ENCODE measurements around the gene MAP1B.

The MAP1B gene

DNA sequence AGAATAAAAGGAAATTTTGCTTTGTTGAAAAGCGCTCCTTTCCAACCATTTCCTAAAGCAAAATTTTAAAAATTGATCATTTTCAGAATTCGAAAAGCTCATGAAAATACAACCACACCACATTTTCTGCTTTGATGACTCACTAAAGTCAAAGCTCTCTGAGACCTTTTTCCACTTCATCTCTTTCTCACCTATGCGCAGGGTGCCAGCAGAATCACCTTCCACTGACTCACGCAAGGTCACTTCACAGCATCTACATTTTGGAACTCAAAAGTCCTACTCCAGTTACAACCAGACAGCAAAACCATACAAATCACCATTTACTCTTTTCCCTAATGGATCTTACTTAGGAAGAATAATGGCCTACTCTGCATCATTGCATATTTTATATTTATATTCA, 106.2 kb downstream of the MAP1B start:
- TF ChIP-seq, protein P1, sequence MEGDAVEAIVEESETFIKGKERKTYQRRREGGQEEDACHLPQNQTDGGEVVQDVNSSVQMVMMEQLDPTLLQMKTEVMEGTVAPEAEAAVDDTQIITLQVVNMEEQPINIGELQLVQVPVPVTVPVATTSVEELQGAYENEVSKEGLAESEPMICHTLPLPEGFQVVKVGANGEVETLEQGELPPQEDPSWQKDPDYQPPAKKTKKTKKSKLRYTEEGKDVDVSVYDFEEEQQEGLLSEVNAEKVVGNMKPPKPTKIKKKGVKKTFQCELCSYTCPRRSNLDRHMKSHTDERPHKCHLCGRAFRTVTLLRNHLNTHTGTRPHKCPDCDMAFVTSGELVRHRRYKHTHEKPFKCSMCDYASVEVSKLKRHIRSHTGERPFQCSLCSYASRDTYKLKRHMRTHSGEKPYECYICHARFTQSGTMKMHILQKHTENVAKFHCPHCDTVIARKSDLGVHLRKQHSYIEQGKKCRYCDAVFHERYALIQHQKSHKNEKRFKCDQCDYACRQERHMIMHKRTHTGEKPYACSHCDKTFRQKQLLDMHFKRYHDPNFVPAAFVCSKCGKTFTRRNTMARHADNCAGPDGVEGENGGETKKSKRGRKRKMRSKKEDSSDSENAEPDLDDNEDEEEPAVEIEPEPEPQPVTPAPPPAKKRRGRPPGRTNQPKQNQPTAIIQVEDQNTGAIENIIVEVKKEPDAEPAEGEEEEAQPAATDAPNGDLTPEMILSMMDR (IDR thresholded peaks at IDR 0.05): no peak
- Histone ChIP-seq H3K4me3 (no peak overlapping the region), H3K36me3 (peaks cover 2 to 19% (median 18%) of the 10 kb centered on the region in 3 donors), H3K27ac (no peak overlapping the region), H3K27me3 (no peaks in the 10 kb centered on the region), H3K9me3 (no peaks in the 10 kb centered on the region), H3K4me1 (peaks cover 0 to 27% (median 18%) of the 10 kb centered on the region in 4 donors)
- intact Hi-C loops (cut with DNase I; ENCODE audit: low total_unique reads): no loop called here
- no peak for DNase-seq

DNA sequence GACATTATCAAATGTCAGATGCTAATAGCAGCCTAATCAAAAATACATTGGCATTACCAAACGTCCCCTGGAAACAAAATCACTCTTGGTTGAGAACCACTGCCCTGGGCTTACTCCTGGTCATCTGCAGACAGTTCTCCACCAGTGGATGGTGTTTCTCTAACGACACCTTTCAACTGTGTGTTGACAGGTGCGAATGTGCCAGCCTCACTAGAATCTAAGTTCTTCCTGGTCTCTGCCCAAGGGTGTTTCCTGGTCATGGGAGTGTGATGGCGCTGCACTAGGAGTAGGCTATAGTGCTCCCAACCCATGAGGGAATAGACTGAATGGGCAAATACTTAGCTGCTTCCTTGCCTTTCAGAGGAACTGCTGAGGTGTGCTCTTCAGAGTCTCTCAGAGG, 106.9 kb downstream of the MAP1B start:
- Histone ChIP-seq H3K27ac (no peak overlapping the region), H3K36me3 (peaks cover 2 to 19% (median 18%) of the 10 kb centered on the region in 3 donors), H3K27me3 (no peaks in the 10 kb centered on the region), H3K9me3 (no peaks in the 10 kb centered on the region), H3K4me1 (peaks cover 0 to 25% (median 18%) of the 10 kb centered on the region in 4 donors), H3K4me3 (no peak overlapping the region)
- DNase-seq: no peak
- TF ChIP-seq, protein P1 (IDR thresholded peaks at IDR 0.05): no peak
- intact Hi-C loops (cut with DNase I; ENCODE audit: low total_unique reads): no loop called here

DNA sequence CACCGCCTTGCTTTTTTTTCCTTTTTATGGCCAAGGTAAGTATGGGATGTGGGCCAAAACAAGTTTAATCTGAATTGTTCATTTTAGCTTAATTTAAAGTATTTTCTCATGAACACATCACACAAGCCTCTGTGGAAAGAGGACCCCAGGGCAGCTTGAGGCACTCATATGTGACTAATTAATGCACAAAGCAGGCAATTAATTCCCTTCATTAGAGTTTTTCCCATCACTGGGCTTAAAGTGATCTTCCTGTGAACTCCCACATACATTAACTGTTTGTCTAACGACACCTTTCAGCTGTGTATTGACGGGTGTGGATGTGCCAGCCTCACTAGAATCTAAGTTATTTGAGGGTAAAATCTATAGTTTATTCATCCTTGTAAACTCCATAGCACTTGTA, 109.5 kb downstream of the MAP1B start:
- no peak for DNase-seq
- peaks cover 21 to 41% (median 40%) of the 10 kb centered on the region in 3 donors for H3K36me3 ChIP-seq
- peaks cover 0 to under 1% (median 0%) of the 10 kb centered on the region in 4 donors for H3K4me1 ChIP-seq
- TF ChIP-seq, protein P1 (IDR thresholded peaks at IDR 0.05): no peak
- H3K27me3 ChIP-seq: no peaks in the 10 kb centered on the region
- H3K9me3 ChIP-seq: no peaks in the 10 kb centered on the region
- intact Hi-C loops (cut with DNase I; ENCODE audit: low total_unique reads): no loop called here
- no peak overlapping the region for H3K27ac ChIP-seq
- H3K4me3 ChIP-seq: no peak overlapping the region

DNA sequence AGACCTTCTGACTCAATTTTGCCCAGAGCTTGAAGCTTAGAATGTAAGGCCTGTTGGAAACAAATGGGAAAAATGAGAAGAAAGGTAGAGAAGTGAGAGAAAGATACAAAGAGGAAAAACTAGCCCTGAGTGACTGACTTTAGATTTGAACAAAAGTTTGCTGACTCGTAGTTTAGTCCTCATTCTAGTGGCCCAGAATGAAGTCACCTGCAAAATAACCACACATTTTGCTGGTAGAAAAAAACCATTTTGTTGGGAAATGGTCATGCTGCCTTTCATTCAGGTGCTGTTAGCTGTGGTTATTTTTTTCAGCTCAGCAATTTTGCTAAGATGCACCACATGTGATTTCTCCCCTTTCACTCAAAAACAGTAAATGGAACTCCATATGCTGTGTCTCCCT, 113.8 kb downstream of the MAP1B start:
- peaks cover 26 to 80% (median 71%) of the 10 kb centered on the region in 3 donors for H3K36me3 ChIP-seq
- H3K4me1 ChIP-seq: peaks cover 0 to 10% (median 0%) of the 10 kb centered on the region in 4 donors
- H3K27ac ChIP-seq: no peak overlapping the region
- H3K27me3 ChIP-seq: no peaks in the 10 kb centered on the region
- no peak overlapping the region for H3K4me3 ChIP-seq
- intact Hi-C loops (cut with DNase I; ENCODE audit: low total_unique reads): no loop called here
- H3K9me3 ChIP-seq: no peaks in the 10 kb centered on the region
- DNase-seq: no peak
- TF ChIP-seq, protein P1 (IDR thresholded peaks at IDR 0.05): no peak

DNA sequence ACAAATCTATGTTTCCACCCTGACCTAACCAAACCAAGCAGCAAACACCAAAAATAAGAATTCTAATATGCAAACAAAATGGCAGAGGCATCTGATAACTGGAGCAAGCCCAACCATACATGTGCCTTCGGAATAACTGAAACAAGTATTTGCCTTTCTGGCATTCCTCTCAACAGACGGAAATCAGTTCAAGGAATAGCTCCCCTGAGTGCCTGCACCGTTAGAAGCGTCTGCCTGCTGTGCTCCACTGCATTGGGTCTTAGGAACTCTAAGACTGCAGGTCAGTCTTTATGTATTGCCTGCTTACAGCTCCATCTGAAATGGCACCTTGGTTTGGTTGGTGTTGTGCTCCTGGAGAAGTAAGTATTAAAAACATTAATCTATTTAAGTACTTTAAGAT, 114.3 kb downstream of the MAP1B start:
- Histone ChIP-seq H3K4me3 (no peak overlapping the region), H3K27ac (no peak overlapping the region), H3K36me3 (peaks cover 26 to 82% (median 72%) of the 10 kb centered on the region in 3 donors), H3K9me3 (no peaks in the 10 kb centered on the region), H3K27me3 (no peaks in the 10 kb centered on the region), H3K4me1 (peaks cover 0 to 10% (median 0%) of the 10 kb centered on the region in 4 donors)
- intact Hi-C loops (cut with DNase I; ENCODE audit: low total_unique reads): no loop called here
- no peak for DNase-seq
- TF ChIP-seq, protein P1 (IDR thresholded peaks at IDR 0.05): no peak

DNA sequence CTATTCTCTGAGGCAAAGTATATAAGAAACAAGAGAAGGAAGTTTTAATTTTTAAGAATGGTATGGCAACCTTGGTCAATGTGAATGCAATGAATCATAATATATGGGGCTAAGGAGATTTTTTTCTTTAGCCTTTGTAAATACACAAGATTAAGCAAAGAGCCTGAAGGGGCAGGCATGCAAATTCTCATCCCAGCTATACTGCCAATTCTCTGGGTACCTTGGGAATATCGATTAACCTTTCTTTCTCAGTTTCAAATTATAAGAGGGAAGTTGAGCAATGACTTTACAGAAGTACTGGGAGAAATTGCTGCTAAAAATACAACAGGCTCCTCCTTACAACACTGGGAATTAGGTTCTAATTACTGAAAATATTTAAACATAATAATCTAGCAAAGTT, 115.2 kb downstream of the MAP1B start:
- DNase-seq: no peak
- Histone ChIP-seq H3K4me3 (no peak overlapping the region), H3K4me1 (peaks cover 0 to 10% (median 0%) of the 10 kb centered on the region in 4 donors), H3K36me3 (peaks cover 26 to 82% (median 72%) of the 10 kb centered on the region in 3 donors), H3K27ac (no peak overlapping the region), H3K9me3 (no peaks in the 10 kb centered on the region), H3K27me3 (no peaks in the 10 kb centered on the region)
- intact Hi-C loops (cut with DNase I; ENCODE audit: low total_unique reads): no loop called here
- TF ChIP-seq, protein P1 (IDR thresholded peaks at IDR 0.05): no peak
